ENCODE results near the gene DUSP6. TPM values are rescaled to one million over a fixed set of nuclear protein-coding genes. Genes with fewer than 3 reads are reported as not detected.

The DUSP6 gene
- total RNA-seq, 1 donor from 2014 or later: 24.8 TPM

- Mint-ChIP-seq H3K9me3 (no peaks in the 10 kb centered on the region), H3K4me3 (no peak overlapping the region), H3K27ac (no peak overlapping the region), H3K27me3 (ENCODE audit: low read depth) (no peaks in the 10 kb centered on the region), H3K36me3 (no peaks in the 10 kb centered on the region), H3K4me1 (peaks cover 18% of the 10 kb centered on the region)
- no peak for TF ChIP-seq CTCF (IDR thresholded peaks at IDR 0.05; ENCODE audit: unreplicated experiment)
- no peak for DNase-seq (ENCODE audit: low spot score in 2 of 2, unreplicated experiment in 2 of 2)
Measured at GRCh38 chr12:89314060-89314761, 38.1 kb downstream of the DUSP6 start.

GRCh38 chr12:89311703-89312293 is 40.5 kb downstream of the DUSP6 start:
- Mint-ChIP-seq H3K27me3 (ENCODE audit: low read depth) (no peaks in the 10 kb centered on the region), H3K27ac (no peak overlapping the region), H3K4me3 (no peak overlapping the region), H3K4me1 (peaks cover 19% of the 10 kb centered on the region), H3K9me3 (no peaks in the 10 kb centered on the region), H3K36me3 (no peaks in the 10 kb centered on the region)
- no peak for TF ChIP-seq CTCF (IDR thresholded peaks at IDR 0.05; ENCODE audit: unreplicated experiment)
- DNase-seq (ENCODE audit: low spot score in 2 of 2, unreplicated experiment in 2 of 2): no peak

- H3K9me3 Mint-ChIP-seq: no peaks in the 10 kb centered on the region
- DNase-seq (ENCODE audit: low spot score in 2 of 2, unreplicated experiment in 2 of 2): no peak
Measured at GRCh38 chr12:89309815-89310214, 42.5 kb downstream of the DUSP6 start.

GRCh38 chr12:89309440-89309802 is 42.9 kb downstream of the DUSP6 start:
- Mint-ChIP-seq H3K36me3 (no peaks in the 10 kb centered on the region), H3K27ac (no peak overlapping the region)

More at GRCh38 chr12:89309815-89310214, 42.5 kb downstream of the DUSP6 start:
- no peak overlapping the region for H3K27ac Mint-ChIP-seq
- H3K27me3 Mint-ChIP-seq (ENCODE audit: low read depth): no peaks in the 10 kb centered on the region
- H3K36me3 Mint-ChIP-seq: no peaks in the 10 kb centered on the region
- peaks cover 13% of the 10 kb centered on the region for H3K4me1 Mint-ChIP-seq
- no peak overlapping the region for H3K4me3 Mint-ChIP-seq
- TF ChIP-seq CTCF (IDR thresholded peaks at IDR 0.05; ENCODE audit: unreplicated experiment): no peak

GRCh38 chr12:89307474-89308253 is 44.6 kb downstream of the DUSP6 start:
- Mint-ChIP-seq H3K9me3 (no peaks in the 10 kb centered on the region), H3K36me3 (no peaks in the 10 kb centered on the region), H3K4me1 (peaks cover 13% of the 10 kb centered on the region), H3K27me3 (ENCODE audit: low read depth) (no peaks in the 10 kb centered on the region), H3K27ac (peak overlapping the region; percentile 49), H3K4me3 (no peak overlapping the region)
- no peak for DNase-seq (ENCODE audit: low spot score in 2 of 2, unreplicated experiment in 2 of 2)
- TF ChIP-seq CTCF (IDR thresholded peaks at IDR 0.05; ENCODE audit: unreplicated experiment): no peak

More at GRCh38 chr12:89309440-89309802, 42.9 kb downstream of the DUSP6 start:
- Mint-ChIP-seq H3K27me3 (ENCODE audit: low read depth) (no peaks in the 10 kb centered on the region), H3K4me3 (no peak overlapping the region), H3K9me3 (no peaks in the 10 kb centered on the region), H3K4me1 (peaks cover 13% of the 10 kb centered on the region)
- TF ChIP-seq CTCF (IDR thresholded peaks at IDR 0.05; ENCODE audit: unreplicated experiment): no peak
- no peak for DNase-seq (ENCODE audit: low spot score in 2 of 2, unreplicated experiment in 2 of 2)
